GM12864 (cell line): ENCODE data around the gene CORO2B.

Source experiments
- DNase-seq: peaks from one replicate; pipeline ENCODE4 v3.0.0-alpha.2; 2011; ENCODE audit warnings: low read depth
- H3K4me3 ChIP-seq: 2 replicates; pipeline ENCODE4 v1.5.1; 2011; ENCODE audit warnings: mild to moderate bottlenecking, low read depth, low read length, control low read depth
- TF ChIP-seq, protein P1 (sequence below): IDR thresholded peaks from 2 replicates; pipeline ENCODE4 v1.5.1; 2011; ENCODE audit warnings: low read depth, mild to moderate bottlenecking, moderate library complexity, low read length, control low read depth, inconsistent platforms; ENCODE audit errors: missing control alignments

The CORO2B gene

DNA sequence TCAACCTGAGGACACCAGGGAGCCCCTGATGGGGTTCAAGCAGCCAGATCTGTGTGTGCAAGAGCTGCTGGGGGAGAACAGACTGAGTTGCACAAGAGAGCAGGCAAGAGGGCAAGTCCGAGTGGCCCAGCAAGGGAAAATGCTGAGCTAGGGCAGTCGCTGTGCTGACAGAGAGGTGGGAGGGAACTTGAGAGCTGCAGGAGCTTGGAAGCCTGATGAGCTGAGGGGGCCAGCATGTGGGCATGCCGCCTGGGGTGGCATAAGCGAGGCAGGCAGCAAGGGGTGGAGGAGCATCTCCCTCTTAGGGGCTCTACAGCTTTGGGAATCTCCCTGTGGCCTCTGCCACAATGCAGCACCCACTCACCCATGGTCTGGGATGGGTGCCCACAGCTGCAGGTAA is 4.7 kb upstream of the CORO2B start:
- TF ChIP-seq, protein P1, sequence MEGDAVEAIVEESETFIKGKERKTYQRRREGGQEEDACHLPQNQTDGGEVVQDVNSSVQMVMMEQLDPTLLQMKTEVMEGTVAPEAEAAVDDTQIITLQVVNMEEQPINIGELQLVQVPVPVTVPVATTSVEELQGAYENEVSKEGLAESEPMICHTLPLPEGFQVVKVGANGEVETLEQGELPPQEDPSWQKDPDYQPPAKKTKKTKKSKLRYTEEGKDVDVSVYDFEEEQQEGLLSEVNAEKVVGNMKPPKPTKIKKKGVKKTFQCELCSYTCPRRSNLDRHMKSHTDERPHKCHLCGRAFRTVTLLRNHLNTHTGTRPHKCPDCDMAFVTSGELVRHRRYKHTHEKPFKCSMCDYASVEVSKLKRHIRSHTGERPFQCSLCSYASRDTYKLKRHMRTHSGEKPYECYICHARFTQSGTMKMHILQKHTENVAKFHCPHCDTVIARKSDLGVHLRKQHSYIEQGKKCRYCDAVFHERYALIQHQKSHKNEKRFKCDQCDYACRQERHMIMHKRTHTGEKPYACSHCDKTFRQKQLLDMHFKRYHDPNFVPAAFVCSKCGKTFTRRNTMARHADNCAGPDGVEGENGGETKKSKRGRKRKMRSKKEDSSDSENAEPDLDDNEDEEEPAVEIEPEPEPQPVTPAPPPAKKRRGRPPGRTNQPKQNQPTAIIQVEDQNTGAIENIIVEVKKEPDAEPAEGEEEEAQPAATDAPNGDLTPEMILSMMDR, result no peak
- DNase-seq, result no peak
- no peak overlapping the region for H3K4me3 ChIP-seq

DNA sequence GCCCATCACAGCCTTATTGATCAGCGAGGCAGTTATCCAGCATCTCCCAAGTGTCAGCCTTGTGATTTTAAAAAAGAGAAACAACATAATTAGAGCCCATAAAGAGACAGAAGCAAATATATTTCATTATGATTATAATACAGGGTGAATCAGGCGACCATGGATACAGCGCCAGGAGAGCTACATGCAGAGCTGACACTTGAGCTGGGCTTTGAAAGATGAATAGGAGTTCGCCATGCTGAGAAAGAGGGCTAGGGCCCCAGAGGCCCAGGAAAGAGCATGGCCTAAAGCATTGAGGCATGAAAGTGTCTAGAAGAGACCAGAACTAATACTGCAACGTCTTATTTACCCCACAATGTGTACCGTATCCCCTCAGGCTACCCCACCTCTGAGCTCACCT is 4.2 kb upstream of the CORO2B start:
- H3K4me3 ChIP-seq, result no peak overlapping the region
- TF ChIP-seq, protein P1, result no peak
- DNase-seq, result no peak

DNA sequence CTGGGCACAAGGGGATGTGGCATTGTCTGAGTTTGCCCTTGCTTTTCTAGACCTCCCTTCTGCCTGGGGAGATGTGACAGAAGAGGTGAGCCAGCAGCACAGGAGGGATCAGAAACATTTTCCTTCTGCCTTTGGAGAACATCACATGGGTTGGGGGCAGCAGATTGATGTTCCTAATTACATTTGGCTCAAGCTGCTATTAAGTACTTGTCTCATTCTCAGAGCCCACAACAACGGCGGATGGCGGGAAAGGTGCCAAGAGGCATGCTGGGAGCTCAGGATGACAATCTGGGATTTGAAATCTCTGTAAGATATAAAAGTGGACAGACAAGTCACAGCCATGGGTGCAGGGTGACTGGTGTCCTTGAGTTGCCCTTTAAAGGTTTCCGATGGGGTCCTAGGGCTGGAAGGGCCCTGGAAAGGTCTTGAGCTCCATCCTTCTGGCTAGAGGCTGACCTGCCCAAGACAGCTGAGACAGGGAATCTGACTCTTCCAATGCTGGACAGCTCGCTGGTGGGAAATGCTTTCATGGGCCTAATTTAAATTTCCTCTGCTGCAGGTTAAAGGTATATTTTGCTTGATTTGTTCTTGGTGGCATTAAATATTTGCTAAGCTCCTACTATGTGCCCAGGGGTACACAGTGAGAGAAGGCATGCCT is 2.4 kb upstream of the CORO2B start:
- no peak for DNase-seq
- TF ChIP-seq, protein P1, result no peak
- no peak overlapping the region for H3K4me3 ChIP-seq

DNA sequence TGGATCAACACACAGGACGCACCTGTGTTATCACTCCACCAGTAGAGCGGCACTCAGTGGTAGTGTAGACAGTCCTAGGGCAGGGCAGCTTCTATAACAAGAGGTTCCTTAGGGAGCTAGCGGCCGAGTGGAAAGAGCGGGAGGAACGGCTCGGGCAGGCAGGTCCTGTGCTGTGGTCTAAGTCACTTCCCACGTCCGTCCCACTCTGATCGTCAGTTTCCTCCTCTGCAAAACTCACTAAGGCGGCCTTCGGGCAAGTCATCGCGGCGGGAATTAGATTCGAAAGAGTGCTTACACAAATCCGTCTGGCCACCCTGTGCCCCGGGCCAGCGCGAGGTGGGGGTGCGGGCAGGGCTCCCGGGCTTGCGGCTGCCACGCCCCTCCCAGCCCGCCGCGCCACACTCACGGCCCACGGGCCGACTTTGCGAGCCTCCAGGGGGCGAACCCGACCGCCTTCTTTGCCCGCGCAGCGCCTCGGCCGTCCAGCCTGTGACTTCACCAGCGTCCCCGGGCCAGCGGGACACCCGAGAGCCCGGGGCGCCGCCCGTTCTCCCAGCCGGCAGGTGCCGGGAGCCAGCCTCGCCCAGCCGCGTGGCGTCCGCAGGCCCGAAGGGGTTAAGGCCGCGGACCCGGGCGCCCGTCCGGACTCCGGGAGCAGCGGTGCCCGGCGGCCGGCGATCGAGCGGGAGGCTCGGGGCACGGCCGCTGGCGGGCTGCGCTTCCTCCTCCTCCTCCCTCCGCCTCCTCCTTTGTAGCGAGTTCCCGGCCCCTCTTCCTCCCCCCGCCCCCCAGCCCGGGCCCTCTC is 416 bp upstream of the CORO2B start:
- no peak overlapping the region for H3K4me3 ChIP-seq
- DNase-seq, result no peak
- TF ChIP-seq, protein P1, result no peak

DNA sequence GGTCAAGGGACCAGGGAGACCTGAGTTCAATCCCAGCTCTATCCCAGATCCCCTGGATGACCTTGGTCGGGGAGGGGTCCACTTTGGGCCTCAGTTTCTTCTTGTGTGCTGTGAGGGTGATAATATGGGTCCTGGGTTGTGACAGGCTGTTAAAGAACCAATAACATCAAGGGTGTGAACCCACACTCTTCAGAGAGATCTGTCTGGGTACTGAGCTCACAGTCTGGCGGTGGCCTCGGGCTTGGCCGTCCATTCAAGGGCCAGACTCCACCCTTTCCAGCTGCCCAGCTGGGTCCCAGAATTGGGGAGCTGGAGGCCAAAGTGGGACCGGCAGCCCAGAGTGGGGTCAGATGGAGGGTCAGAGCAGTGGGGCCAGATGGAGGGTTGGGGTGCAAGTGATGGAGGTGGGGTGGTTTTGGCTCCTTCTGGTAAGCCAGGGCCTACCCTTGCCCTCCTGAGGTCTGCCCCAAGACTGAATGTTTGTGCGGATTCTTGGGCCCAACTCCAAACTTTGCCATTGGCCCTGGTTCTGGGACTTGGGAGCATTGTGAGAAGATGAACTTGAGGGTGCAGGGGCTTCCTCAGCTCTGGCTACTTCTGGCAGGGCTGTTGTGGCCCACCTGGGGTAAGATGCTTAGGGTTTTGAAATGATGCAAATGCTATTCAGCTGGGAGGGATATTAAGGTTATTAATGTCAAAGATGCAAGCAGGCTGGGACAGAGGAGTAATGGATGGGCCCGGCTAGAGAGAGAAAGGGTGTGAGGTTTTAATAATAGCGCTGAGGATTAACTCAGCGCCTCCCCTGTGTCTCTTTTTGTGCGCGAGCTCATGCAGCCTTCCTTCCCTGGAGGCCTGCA is 1.5 kb downstream of the CORO2B start:
- DNase-seq, result no peak
- H3K4me3 ChIP-seq, result no peak overlapping the region
- TF ChIP-seq, protein P1, result no peak

DNA sequence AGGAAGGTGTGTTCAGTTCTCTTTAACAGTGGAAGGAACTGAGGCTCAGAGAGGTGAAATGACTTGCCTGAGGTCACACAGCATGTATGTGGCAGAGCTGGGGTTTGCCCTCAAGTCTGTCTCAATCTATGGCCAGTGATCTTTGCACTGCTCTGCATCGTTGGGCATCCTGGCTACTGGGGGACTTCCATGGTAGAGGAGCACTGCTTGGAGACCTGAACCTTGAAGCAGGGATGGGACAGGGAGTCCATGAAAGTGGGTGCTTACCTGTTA is 2.0 kb downstream of the CORO2B start:
- TF ChIP-seq, protein P1, result no peak
- no peak for DNase-seq
- no peak overlapping the region for H3K4me3 ChIP-seq
